DMS79 treated with DMSO at 0.1 percent for 48 hours (cell line): Measurements from ENCODE around the gene IL1RAP.

Source experiments
- DNase-seq: peaks from one replicate; lab custom pipeline; 2025; lab: John Stamatoyannopoulos, UW

IL1RAP gene

DNA sequence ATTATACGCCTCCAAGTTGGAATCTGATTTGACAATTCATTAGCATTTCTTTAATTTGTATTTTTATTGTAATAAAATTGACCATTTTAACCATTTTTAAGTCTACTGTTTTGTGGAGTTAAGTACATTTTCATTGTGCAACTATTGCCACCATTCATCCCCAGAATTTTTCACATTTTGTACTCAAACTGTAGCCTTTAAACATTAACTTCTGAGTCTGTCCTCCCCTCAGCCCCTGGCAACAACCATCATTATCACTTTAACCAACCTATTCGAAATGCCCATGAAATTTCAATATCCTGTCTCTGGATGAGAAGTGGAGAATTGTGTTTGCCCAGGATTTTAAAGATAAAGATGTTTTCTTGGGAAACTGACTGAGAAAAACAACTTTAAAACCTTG lies 27.7 kb downstream of the IL1RAP start:
- DNase-seq, result no peak

- DNase-seq, result no peak
Measured at GRCh38 chr3:190542846-190543245, 29.0 kb downstream of the IL1RAP start.

DNA sequence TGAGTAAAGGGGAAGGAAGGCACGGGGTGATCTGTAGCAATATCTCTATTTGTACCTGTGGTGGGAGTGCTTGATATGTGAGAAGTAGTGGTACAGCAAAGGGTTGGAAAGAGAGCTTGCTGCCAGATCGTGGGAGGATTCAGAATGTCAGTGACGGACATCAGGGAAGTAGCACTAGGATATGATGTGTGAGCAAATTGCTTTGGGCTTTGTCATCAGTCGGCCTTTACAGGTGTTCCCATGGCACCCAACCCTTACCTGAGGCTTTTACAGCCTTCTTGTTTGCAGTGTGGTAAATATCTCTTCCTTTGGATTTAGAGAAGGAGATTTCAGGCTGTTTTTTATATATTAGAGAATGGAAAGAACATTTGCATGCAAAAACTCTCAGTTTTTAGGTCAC lies 29.8 kb downstream of the IL1RAP start:
- DNase-seq, result no peak

- no peak for DNase-seq
Measured at GRCh38 chr3:190545191-190545590, 31.3 kb downstream of the IL1RAP start.

- no peak for DNase-seq
Measured at GRCh38 chr3:190546881-190547510, 33.1 kb downstream of the IL1RAP start.

DNA sequence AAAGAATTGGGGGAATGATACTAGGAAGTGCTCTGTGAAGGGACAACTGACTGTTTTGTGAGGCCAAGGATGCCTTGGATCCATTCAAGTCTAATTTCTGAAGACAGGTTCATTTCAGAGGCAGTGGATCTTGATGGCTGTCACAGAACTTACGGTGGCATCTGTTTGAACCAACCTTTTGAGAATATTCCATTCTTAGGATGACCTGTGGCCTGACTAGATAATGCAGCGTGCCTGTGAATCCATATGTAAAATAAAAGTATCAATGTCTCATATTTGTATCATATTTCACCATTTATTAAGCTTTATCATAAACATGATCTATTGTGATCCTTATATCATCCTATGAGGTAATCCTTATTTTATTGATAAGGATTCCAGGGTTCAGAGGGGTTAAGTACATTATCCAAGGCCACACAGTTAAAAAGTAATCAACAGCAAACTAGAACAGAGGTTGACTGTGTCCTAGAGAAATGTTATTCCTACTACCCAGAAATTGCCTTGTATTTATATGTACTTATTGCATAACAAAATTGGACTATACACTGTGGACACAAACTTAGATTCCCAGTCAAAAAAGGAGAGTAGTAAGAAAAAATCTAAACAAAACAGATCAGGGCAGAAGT lies 34.3 kb downstream of the IL1RAP start:
- DNase-seq, result no peak

DNA sequence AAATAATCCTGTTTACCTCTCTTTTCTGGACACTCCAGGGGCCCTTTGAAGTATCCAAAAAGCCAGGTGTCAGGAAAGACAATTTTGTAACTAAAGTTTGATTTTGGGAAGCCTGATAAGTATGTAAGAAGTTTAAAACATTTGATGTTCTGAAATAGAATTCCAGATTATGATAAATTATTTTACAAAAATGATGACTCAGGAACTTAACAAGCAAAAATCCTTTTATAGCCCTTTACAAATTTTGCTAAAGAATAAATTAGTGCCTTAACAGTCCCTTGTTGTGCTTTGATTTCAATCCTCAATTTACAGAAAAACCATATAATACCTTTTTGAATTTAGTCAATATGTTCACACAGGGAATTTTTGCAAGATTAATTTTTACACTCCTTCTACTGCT lies 38.1 kb downstream of the IL1RAP start:
- no peak for DNase-seq

GRCh38 chr3:190552969-190553759 lies 39.3 kb downstream of the IL1RAP start:
- no peak for DNase-seq

GRCh38 chr3:190554197-190554596 lies 40.3 kb downstream of the IL1RAP start:
- no peak for DNase-seq

DNA sequence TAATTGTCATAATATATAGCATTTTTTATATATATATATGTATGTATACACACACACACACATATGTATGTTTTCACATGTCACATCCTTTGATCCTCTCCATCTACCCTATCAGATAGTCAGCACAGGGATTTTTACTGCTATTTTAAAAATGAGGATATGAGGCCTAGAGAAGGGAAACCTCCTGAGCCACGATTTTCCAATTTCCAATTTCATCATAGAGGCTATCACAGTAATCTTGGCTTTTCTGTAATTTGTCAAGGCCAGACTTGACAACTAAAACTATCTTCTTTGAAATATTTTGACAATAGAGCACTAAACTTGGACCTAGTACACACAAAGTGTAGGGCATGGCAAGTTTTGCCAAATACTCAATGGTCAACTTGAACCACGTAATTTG lies 42.5 kb downstream of the IL1RAP start:
- DNase-seq, result no peak

DNA sequence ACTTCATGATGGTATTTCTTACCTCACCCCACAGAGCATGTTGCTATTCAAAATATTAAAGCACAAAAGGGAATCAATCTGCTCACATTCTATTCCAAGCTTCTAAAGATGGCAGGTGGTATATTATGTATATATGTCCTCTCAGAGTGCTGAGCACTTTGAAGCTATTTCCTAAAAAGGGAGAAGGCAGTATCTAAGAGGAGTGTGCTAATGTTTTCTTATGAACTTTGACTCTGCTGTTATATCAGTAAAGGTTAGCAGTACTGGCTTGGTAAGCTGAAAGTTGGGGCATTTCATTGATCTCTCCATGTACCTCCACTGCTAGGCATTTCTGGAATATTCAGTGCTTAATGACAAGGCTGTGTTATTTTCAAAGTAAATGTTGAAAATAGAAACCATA lies 43.4 kb downstream of the IL1RAP start:
- no peak for DNase-seq

GRCh38 chr3:190558316-190558715 lies 44.4 kb downstream of the IL1RAP start:
- no peak for DNase-seq

DNA sequence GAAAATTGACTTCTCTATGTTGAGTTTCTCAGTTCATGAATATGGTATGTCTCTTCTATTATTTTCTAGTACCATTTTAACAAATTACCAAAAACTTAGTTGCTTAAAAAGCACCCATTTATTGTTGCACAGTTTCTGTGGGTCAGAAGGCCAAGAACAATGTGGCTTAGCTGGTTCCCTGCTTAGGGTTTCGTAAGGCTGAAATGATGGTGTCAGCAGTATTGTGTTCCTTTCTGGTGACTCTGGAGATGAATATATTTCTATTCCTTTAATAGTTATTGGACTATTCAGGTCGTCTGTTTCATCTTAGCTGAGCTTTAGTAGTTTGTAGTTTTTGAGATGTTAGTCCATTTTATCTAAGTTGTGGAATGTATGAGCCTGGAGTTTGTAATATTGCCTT lies 44.9 kb downstream of the IL1RAP start:
- no peak for DNase-seq

- DNase-seq, result no peak
Measured at GRCh38 chr3:190560013-190560895, 46.4 kb downstream of the IL1RAP start.

- no peak for DNase-seq
Measured at GRCh38 chr3:190562866-190563510, 49.1 kb downstream of the IL1RAP start.

- DNase-seq, result no peak
Measured at GRCh38 chr3:190564175-190564574, 50.3 kb downstream of the IL1RAP start.

GRCh38 chr3:190566043-190566933 lies 52.4 kb downstream of the IL1RAP start:
- DNase-seq, result no peak

GRCh38 chr3:190568036-190568435 lies 54.2 kb downstream of the IL1RAP start:
- DNase-seq, result no peak

GRCh38 chr3:190574473-190574872 lies 60.6 kb downstream of the IL1RAP start:
- DNase-seq, result no peak

DNA sequence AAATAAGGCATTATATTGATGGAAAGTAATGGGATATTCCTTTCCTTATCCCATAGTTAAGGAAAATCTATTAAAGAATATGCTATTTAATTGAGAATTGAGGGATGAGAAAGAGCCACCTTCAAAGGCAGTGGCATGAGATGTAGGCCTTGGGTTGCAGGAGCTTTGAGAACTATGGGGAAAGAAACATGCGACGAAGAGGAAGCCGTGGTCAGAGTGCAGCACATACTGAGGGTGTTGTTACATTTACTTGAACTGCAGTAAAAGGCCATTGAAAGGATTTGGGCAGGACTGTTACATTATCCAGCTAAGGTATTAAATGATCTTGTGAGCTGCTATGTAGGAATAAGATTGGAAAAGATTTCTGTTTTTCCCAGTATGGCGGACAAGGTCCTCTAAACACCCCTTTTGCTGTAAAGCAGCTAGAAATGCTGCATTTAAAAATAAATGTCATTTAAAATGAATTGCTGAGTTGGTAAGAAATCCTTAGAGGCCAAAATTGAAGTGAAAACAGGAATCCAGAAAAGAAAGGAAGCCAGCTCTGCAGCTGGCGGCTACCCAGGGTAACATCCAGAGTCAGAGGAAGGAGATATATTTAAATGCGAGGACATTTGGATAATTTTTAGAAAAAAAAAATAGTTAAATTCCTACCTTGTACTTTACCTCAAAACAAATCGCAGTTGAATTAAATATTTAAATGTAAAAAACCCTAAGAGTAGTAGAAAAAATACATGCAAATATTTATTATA lies 61.7 kb downstream of the IL1RAP start:
- no peak for DNase-seq
